Measurements from ENCODE around the gene ACO1. TPM values are rescaled to one million over a fixed set of nuclear protein-coding genes. Genes with fewer than 3 reads are reported as not detected.

ACO1 gene
- total RNA-seq, 1 donor from 2014 or later, result 33.7 TPM

- Mint-ChIP-seq H3K27ac (ENCODE audit: unreplicated experiment) (no peak overlapping the region), H3K4me1 (peaks cover 8% of the 10 kb centered on the region), H3K27me3 (ENCODE audit: low read depth) (peaks cover 29% of the 10 kb centered on the region), H3K36me3 (ENCODE audit: low read depth) (no peaks in the 10 kb centered on the region), H3K4me3 (no peak overlapping the region), H3K9me3 (peaks cover 2% of the 10 kb centered on the region)
- no peak for DNase-seq (ENCODE audit: low read depth, low spot score)
- TF ChIP-seq, protein P1, sequence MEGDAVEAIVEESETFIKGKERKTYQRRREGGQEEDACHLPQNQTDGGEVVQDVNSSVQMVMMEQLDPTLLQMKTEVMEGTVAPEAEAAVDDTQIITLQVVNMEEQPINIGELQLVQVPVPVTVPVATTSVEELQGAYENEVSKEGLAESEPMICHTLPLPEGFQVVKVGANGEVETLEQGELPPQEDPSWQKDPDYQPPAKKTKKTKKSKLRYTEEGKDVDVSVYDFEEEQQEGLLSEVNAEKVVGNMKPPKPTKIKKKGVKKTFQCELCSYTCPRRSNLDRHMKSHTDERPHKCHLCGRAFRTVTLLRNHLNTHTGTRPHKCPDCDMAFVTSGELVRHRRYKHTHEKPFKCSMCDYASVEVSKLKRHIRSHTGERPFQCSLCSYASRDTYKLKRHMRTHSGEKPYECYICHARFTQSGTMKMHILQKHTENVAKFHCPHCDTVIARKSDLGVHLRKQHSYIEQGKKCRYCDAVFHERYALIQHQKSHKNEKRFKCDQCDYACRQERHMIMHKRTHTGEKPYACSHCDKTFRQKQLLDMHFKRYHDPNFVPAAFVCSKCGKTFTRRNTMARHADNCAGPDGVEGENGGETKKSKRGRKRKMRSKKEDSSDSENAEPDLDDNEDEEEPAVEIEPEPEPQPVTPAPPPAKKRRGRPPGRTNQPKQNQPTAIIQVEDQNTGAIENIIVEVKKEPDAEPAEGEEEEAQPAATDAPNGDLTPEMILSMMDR (conservative IDR thresholded peaks at IDR 0.05), result no peak
These were observed 8.2 kb upstream of the ACO1 start for GRCh38 chr9:32376285-32376684.

- Mint-ChIP-seq H3K27ac (ENCODE audit: unreplicated experiment) (no peak overlapping the region), H3K9me3 (peaks cover 2% of the 10 kb centered on the region), H3K4me3 (peak overlapping the region; percentile 15), H3K27me3 (ENCODE audit: low read depth) (peaks cover 50% of the 10 kb centered on the region), H3K36me3 (ENCODE audit: low read depth) (no peaks in the 10 kb centered on the region), H3K4me1 (peaks cover 8% of the 10 kb centered on the region)
- peak; percentile 33 for DNase-seq (ENCODE audit: low read depth, low spot score)
- TF ChIP-seq, protein P1 (conservative IDR thresholded peaks at IDR 0.05), result peak; percentile 87
These were observed 5.9 kb upstream of the ACO1 start for GRCh38 chr9:32378496-32378895.

- DNase-seq (ENCODE audit: low read depth, low spot score), result peak; percentile 36
- Mint-ChIP-seq H3K9me3 (peaks cover 1% of the 10 kb centered on the region), H3K27me3 (ENCODE audit: low read depth) (peaks cover 55% of the 10 kb centered on the region), H3K27ac (ENCODE audit: unreplicated experiment) (no peak overlapping the region), H3K36me3 (ENCODE audit: low read depth) (no peaks in the 10 kb centered on the region), H3K4me3 (peak overlapping the region; percentile 15), H3K4me1 (peaks cover 12% of the 10 kb centered on the region)
- TF ChIP-seq, protein P1 (conservative IDR thresholded peaks at IDR 0.05), result peak; percentile 87
These were observed 5.3 kb upstream of the ACO1 start for GRCh38 chr9:32378993-32379729.

GRCh38 chr9:32380944-32381343 is 3.5 kb upstream of the ACO1 start:
- TF ChIP-seq, protein P1 (conservative IDR thresholded peaks at IDR 0.05), result no peak
- no peak overlapping the region for H3K4me3 Mint-ChIP-seq
- H3K4me1 Mint-ChIP-seq, result peaks cover 17% of the 10 kb centered on the region
- no peak for DNase-seq (ENCODE audit: low read depth, low spot score)
- no peak overlapping the region for H3K27ac Mint-ChIP-seq (ENCODE audit: unreplicated experiment)
- H3K9me3 Mint-ChIP-seq, result no peaks in the 10 kb centered on the region
- no peaks in the 10 kb centered on the region for H3K36me3 Mint-ChIP-seq (ENCODE audit: low read depth)
- peaks cover 58% of the 10 kb centered on the region for H3K27me3 Mint-ChIP-seq (ENCODE audit: low read depth)

DNA sequence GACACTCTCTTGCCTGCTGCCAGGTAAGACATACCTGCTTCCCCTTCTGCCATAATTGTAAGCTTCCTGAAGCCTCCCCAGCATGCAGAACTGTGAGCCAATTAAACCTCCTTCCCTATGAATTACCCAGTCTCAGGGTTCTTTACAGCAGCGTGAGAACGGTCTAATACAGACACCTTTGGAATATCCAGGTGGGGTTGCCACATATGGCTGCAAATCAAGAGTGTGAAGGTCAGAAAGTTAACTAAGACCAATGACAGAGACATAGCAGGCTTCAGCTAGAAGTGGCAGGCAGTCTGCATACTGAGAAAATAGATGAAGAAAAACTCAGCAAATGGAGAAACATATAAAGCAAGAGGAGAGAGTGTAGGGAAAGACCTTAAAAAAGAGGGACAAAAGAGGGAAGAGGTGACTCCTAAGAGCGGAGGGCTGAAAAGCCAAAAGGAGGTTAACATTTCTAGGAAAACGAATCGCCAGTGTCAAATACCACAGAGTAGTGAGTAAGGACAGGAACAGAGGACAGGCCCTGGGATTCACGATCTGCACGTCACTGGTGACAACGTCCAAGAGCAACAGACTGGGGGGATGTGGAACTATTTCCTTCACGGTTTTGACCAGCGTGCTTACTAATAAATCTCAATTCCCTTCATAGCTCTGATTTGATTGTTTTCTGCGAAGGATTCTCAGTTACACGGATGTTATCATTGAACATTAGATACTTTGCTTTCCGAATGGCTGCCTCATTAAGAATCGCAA is 1.7 kb upstream of the ACO1 start:
- Mint-ChIP-seq H3K4me3 (peak overlapping the region; percentile 47), H3K27me3 (ENCODE audit: low read depth) (peaks cover 50% of the 10 kb centered on the region), H3K36me3 (ENCODE audit: low read depth) (no peaks in the 10 kb centered on the region), H3K4me1 (peaks cover 17% of the 10 kb centered on the region), H3K9me3 (no peaks in the 10 kb centered on the region), H3K27ac (ENCODE audit: unreplicated experiment) (no peak overlapping the region)
- no peak for DNase-seq (ENCODE audit: low read depth, low spot score)
- TF ChIP-seq, protein P1 (conservative IDR thresholded peaks at IDR 0.05), result no peak

All from neural crest cell (in vitro differentiated cells).